Erythroblast (primary cell): ENCODE data around the gene IVL.

ENCODE experiments used
- GATA1 ChIP-seq: IDR thresholded peaks from 2 replicates; pipeline ENCODE4 v1.6.1; 2011; ENCODE audit warnings: low read depth, mild to moderate bottlenecking, control low read depth, low read length, moderate library complexity
- POLR2A ChIP-seq: IDR thresholded peaks from 2 replicates; pipeline ENCODE4 v1.6.1; 2011; ENCODE audit warnings: mild to moderate bottlenecking, low read length

- TF ChIP-seq POLR2A: no peak
- TF ChIP-seq GATA1: no peak
Measured at GRCh38 chr1:152861374-152861773, 47.0 kb upstream of the IVL start.
